VCaP (cell line): ENCODE results near the gene ULK3.
A peak's percentile ranks its signal among the peaks of the same experiment; 100 is the strongest.

Source experiments
- H3K27ac ChIP-seq: fragments of 450-650 bp; 2 replicates; pipeline ENCODE4 v1.5.1; 2017
- TF ChIP-seq, protein P1 (sequence below): fragments of 450-650 bp; conservative IDR thresholded peaks from 2 replicates; pipeline ENCODE4 v1.5.1; 2017; ENCODE audit warnings: mild to moderate bottlenecking, moderate library complexity

ULK3 gene

DNA sequence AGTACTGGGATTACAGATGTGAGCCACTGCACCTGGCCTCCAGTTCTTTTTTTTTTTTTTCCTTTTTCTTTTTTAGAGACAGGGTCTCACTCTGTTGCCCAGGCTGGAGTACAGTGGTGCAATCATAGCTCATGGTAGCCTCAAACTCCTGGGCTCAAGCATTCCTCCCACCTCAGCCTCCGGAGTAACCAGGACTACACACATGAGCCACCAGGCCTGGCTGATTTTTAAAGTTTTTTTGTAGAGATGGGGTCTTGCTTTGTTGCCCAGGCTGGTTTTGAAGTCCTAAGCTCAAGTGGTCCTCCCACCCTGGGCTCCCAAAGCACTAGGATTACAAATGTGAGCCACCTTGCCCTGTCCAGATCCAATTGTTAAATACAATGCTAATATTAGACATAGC is 13.6 kb upstream of the ULK3 start:
- peak overlapping the region; percentile 71 for H3K27ac ChIP-seq
- TF ChIP-seq, protein P1, sequence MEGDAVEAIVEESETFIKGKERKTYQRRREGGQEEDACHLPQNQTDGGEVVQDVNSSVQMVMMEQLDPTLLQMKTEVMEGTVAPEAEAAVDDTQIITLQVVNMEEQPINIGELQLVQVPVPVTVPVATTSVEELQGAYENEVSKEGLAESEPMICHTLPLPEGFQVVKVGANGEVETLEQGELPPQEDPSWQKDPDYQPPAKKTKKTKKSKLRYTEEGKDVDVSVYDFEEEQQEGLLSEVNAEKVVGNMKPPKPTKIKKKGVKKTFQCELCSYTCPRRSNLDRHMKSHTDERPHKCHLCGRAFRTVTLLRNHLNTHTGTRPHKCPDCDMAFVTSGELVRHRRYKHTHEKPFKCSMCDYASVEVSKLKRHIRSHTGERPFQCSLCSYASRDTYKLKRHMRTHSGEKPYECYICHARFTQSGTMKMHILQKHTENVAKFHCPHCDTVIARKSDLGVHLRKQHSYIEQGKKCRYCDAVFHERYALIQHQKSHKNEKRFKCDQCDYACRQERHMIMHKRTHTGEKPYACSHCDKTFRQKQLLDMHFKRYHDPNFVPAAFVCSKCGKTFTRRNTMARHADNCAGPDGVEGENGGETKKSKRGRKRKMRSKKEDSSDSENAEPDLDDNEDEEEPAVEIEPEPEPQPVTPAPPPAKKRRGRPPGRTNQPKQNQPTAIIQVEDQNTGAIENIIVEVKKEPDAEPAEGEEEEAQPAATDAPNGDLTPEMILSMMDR, result no peak

DNA sequence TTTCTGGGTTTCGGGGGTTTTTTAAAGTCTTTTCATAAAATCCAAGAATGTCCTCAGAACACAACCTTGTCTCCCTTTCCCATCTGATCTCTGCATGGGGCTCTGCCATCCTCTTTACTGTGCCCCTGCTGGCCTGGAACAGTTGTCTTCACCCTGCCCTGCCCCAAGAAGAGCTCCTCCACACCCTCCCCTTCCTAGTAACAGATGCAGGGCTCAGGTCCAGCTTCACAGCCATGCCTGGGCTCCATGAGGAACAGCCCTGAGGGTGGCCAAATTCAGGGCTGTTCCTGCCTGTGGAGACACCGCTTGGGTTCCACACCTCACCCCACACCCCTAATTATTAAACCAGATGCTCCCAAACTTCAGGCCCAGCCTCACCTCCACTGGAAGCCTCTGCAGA is 12.9 kb upstream of the ULK3 start:
- TF ChIP-seq, protein P1, result no peak
- H3K27ac ChIP-seq, result peak overlapping the region; percentile 71; the same call in 1 of the 2 replicates

DNA sequence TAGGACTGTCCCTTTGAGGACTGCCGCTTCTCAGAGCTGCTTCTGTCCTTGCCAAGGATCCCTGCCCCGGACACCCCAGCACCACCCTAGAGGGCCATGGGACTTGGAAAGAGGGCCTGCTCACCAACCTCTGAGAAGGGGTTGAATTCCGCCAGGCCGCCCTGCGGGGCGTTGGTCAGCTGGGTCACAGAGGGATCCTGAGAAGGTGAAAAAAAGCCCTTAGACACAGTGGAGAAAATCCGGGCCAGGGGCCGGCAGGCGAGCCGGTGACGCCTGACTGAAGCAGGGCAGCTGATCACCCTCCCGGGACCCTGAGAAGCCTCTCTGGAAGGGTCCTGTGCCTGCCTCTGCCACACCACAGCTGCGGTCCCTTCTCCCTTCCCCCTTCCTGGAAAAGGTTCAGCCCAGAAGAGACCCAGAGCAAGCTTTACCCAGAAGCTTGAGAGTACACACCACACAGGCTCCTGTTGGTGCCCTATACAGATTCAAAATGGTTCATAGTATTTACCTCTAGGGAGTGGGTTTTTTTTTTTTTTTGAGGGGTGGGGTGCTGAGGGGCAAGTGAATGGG is 11.6 kb upstream of the ULK3 start:
- no peak overlapping the region; the same call in 1 of the 2 replicates for H3K27ac ChIP-seq
- TF ChIP-seq, protein P1, result no peak

DNA sequence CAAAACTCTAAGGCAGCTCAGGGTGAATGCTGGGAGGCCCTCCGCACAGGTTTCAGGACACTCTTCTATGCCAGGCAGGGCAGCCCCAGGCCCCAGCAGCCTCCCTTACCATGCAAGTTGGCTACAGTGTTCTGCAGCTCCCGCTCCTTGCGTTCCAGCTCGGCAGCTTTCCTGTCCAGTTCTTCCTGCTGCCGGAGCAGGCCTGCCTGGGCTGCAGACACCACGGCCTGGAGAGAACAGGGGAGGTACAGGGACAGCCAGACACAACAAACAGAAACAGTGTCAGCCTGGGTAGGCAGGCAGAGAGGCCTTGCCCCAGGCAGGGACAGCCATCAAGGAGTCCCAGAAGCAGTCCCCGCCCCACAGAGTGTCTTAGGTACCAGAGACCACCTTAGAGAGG is 9.0 kb upstream of the ULK3 start:
- TF ChIP-seq, protein P1, result no peak
- H3K27ac ChIP-seq, result no peak overlapping the region

DNA sequence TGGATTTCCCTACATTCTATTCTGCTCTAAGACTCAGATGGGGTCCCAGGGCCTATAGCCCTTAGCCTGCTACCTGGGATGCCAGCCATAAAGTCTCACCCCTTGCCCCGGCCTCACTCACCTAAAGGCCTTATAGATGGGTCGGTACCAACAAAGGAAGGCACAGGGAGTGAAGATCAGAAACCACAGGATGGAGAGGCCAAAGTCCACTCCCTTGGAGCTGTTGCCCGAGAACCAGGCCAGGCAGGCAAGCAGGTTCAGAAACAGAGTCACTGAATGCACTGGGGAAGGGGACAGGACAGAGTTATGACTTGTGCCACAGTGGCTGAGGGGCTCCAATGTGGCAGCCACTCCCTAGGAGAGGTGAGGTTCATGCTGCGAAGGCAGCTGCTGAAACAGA is 7.4 kb upstream of the ULK3 start:
- TF ChIP-seq, protein P1, result no peak
- peak overlapping the region; percentile 8; the same call in 1 of the 2 replicates for H3K27ac ChIP-seq

DNA sequence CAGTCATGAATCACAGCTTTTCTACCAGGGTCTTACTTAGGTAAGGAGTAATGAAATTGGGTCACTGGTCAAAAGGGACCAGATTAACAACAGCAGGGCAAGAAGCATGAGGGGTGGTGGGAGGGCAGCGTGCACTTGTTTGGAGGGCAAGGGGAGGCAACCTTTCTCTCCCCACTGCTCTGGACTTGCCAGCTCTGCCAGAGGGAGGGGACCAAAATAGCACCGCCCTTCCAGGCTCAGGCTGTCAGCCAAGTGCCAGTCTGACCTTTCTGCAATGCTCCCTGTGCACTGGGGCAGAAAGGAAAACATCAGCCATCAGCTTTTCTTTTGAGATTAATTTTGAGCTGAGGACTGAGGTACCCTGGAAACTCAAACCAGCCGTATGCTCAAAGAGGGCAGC is 4.5 kb upstream of the ULK3 start:
- H3K27ac ChIP-seq, result peak overlapping the region; percentile 73
- TF ChIP-seq, protein P1, result no peak

DNA sequence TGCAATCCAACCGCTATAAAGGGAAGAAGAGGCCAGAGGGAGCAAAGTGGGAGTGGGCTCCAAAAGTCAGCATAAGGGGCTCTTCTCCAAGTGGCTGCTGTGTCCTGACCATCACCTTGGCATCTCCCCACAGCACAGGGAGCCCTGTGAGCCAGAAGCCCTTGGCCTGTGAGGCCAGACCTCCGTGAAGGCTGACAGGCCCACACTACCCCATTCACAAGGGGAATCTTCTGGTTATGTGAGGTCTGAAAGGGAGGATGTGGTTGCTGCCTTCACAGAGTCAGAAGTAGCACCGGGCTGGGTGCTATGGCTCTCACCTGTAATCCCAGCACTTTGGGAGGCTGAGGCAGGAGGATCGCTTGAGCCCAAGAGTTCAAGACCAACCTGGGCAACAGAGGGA is 2.6 kb upstream of the ULK3 start:
- peak overlapping the region; percentile 100; the same call in 1 of the 2 replicates for H3K27ac ChIP-seq
- TF ChIP-seq, protein P1, result no peak
